GM12892 (cell line): Measurements from ENCODE around the gene G2E3.

Experiments used
- POLR2A ChIP-seq: IDR thresholded peaks from 2 replicates; pipeline ENCODE4 v1.6.1; 2011; ENCODE audit warnings: low read depth, low read length, control low read depth
- POLR2AphosphoS5 ChIP-seq: IDR thresholded peaks from 2 replicates; pipeline ENCODE4 v1.6.1; 2011; ENCODE audit warnings: low read depth, low read length, control low read depth

DNA sequence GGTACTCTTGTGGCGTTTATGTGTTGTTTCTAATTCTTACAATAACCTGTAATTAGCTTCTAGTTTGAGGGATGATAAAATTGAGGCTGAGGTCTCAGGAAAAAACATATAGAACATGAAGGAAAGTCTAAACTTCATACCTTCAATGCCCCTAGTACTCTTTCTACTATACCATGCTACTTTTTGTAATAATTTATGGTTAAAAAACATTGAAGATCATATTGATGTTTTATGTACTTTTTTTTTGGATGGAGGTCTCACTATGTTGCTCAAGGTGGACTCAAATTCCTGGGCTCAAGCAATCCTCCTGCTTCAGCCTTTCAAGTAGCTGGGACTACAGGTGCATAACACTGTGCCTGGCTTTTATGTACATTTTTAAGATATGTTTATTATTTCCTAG, 13.8 kb downstream of the G2E3 start:
- TF ChIP-seq POLR2A: no peak
- no peak for TF ChIP-seq POLR2AphosphoS5
